ENCODE results near the gene BCL7A.

BCL7A gene

DNA sequence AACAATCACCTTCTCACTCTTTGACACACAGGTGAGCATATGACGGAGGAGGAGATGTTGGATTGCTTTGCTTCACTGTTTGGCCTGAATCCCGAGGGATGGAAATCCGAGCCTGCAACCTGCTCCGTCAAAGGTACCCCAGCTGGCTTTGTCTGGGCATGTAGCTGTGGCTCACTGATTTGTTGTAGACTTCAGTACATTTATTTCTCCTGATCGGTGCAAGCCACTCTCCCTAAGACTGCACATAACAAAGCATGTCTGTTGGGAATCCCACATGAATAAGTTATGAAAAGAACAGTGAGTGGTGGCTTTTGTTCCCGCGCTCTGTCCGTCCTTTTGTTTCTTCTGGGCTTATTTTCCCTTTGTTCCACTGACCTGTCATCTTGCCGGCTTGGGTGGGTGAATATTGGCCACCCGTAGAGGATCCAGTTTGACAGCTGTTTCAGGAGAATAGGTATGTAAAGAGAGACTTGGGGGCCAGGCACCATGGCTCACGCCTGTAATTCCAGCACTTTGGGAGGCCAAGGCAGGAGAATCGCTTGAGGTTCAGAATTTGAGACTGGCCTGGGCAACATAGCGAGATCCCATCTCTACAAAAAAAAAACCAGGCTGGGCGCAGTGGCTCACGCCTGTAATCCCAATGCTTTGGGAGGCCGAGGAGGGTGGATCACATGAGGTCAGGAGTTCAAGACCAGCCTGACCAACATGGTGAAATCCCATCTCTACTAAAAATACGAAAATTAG lies 20.0 kb upstream of the BCL7A start:
- in situ Hi-C loops (cut with MboI; ENCODE audit: low sequenced_read_pairs, unreplicated experiment), result no loop called here
- DNase-seq (ENCODE audit: low spot score), result no peak
- TF ChIP-seq, protein P1, sequence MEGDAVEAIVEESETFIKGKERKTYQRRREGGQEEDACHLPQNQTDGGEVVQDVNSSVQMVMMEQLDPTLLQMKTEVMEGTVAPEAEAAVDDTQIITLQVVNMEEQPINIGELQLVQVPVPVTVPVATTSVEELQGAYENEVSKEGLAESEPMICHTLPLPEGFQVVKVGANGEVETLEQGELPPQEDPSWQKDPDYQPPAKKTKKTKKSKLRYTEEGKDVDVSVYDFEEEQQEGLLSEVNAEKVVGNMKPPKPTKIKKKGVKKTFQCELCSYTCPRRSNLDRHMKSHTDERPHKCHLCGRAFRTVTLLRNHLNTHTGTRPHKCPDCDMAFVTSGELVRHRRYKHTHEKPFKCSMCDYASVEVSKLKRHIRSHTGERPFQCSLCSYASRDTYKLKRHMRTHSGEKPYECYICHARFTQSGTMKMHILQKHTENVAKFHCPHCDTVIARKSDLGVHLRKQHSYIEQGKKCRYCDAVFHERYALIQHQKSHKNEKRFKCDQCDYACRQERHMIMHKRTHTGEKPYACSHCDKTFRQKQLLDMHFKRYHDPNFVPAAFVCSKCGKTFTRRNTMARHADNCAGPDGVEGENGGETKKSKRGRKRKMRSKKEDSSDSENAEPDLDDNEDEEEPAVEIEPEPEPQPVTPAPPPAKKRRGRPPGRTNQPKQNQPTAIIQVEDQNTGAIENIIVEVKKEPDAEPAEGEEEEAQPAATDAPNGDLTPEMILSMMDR (IDR thresholded peaks at IDR 0.05; ENCODE audit: borderline replicate concordance, control extremely low read depth, extremely low read depth, insufficient read depth, missing control alignments), result no peak

DNA sequence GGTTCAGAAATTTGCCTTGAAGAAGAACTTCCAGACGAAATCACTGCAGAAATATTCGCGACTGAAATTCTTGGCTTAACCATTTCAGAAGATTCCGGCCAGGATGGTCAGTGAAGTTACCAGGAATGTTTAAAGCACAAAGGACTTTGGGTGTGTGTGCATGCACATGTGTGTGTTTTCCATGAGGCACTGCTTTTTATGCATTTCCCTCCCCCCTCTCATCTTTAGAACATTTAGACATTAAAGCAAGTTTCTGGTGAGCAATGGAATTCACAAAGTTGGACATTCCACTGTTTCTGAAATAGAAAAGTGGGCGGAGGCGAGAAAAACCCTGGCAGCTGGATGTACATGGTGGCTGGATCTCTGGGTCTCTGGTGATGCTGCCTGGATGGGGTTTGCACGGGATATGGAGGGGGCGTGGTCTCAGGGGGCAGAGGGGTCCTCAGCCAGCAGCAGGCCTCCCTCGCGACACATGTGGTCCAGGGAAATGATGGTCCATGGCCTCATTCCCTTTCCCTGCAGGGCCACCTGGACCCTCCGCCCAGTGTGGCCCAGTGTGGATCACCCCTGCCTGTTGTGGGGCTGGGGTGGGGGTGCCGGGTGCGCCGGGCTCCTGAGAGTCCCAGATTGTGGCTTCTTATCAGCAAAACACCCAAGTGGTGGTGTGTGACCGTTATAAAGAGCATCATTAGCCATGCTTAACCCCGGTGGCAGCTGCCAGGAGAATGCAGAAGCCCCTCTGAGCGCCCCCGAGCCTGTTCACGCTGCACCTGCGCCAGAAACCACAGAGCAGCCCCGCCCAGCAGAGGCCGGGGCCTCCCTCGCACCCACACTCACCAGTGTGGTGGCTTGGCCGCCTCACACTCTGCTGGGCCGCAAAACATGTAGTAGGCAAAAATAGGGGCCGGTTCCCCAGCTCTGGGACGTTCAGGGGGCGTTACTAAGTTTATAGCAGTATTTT lies 17.8 kb upstream of the BCL7A start:
- TF ChIP-seq, protein P1 (IDR thresholded peaks at IDR 0.05; ENCODE audit: borderline replicate concordance, control extremely low read depth, extremely low read depth, insufficient read depth, missing control alignments), result no peak
- in situ Hi-C loops (cut with MboI; ENCODE audit: low sequenced_read_pairs, unreplicated experiment), result no loop called here
- peak; percentile 56 for DNase-seq (ENCODE audit: low spot score)

DNA sequence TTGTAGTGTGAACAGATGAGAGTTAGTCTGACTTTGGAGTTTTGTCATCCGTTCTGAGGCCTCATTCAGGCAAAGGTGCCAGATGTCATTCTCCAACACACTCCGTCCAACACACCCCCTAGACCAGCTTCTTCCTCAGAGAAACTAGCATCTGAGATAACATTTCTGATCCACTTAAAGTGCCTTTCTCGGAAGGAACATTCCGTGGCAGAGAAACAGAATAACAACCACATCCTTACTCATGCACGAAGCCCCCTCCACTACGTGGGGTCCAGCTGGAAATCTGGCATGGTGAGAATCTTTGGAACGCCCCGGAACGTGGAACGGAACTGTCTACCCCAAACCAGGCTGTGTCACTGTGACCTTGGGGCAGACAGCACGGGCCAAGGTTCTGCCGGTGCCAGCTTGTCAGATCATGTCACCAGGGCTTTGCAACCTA lies 17.0 kb upstream of the BCL7A start:
- TF ChIP-seq, protein P1 (IDR thresholded peaks at IDR 0.05; ENCODE audit: borderline replicate concordance, control extremely low read depth, extremely low read depth, insufficient read depth, missing control alignments), result no peak
- no peak for DNase-seq (ENCODE audit: low spot score)
- in situ Hi-C loops (cut with MboI; ENCODE audit: low sequenced_read_pairs, unreplicated experiment), result no loop called here

DNA sequence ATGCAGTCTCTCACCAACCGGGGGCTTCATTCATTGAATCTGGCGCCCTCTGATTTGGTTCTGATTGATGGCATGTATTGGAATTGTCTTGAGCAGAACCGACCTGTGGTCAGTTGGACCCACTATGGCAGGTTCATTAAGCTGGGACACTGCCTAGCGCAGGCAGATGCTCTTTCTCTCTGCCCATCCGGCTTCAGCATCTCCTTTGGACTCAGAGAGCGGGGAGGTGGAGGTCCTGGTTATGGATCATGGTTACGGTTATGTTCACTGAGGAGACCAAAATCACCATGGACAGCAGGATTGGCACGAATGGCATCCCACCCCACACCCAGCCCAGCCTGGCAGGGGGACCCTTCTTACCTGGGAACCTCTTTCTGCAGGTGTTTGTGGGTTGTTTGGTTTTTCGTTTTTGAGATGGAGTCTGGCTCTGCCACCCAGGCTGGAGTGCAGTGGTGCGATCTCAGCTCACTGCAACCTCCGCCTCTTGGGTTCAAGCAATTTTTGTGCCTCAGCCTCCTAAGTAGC lies 16.4 kb upstream of the BCL7A start:
- in situ Hi-C loops (cut with MboI; ENCODE audit: low sequenced_read_pairs, unreplicated experiment), result no loop called here
- TF ChIP-seq, protein P1 (IDR thresholded peaks at IDR 0.05; ENCODE audit: borderline replicate concordance, control extremely low read depth, extremely low read depth, insufficient read depth, missing control alignments), result no peak
- no peak for DNase-seq (ENCODE audit: low spot score)

DNA sequence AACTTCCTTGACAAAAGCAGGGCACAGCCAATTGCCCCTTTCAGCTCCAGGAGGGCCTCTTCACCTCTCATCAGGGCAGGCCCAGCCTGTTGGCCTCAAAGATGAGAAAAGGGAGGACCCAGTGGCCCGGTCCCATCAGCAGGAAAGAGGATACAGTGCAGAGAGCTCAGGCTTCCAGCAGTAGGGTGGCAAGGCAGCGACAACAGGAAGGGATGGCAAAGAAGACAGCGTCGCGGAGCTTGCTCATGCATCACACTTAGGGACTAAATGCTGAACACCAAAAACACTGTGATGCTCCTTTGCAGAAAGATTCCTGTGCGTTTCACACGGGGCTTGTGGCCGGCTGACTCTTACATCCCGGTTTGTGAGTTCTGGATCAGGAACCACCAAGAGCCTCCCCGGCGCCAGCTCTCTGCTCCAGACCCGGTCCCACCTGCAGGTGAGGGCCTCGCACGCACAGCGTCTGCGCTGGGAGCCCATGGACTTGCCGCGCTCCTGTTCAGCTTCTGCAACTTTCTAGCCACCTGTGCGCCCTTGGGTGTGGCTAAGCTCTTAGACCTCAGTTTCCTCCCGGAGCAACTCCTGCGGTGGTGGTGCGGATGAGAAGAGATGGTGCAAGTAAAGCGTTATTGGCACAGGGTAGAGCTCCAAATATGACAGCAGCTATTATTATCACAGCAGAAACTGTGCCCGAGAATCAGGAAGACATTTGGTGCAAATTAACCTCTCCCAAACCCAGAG lies 15.3 kb upstream of the BCL7A start:
- in situ Hi-C loops (cut with MboI; ENCODE audit: low sequenced_read_pairs, unreplicated experiment), result no loop called here
- TF ChIP-seq, protein P1 (IDR thresholded peaks at IDR 0.05; ENCODE audit: borderline replicate concordance, control extremely low read depth, extremely low read depth, insufficient read depth, missing control alignments), result no peak
- DNase-seq (ENCODE audit: low spot score), result peak; percentile 33

DNA sequence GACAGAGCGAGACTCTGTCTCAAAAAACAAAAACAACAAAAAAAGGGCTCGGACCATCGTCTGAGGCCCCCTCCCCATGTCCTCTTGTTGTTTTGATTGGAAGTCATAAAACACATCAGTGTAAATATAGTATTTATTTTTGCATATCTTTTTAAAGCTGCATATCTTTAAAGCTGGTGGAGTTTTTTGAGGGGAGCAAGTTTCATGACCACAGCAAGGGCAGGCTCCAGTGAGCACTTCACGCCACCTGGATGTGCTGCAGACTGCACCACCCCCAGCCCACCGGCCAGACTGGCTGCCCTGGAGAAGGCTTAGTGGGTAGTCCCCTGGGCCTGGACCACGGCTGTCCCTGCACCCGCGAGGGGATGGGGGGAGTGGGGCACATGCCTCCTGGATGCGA lies 11.9 kb upstream of the BCL7A start:
- TF ChIP-seq, protein P1 (IDR thresholded peaks at IDR 0.05; ENCODE audit: borderline replicate concordance, control extremely low read depth, extremely low read depth, insufficient read depth, missing control alignments), result no peak
- in situ Hi-C loops (cut with MboI; ENCODE audit: low sequenced_read_pairs, unreplicated experiment), result no loop called here
- no peak for DNase-seq (ENCODE audit: low spot score)

Data from GM13976 (cell line).